Measurements from ENCODE around the gene TAF13. TPM values are rescaled to one million over a fixed set of nuclear protein-coding genes. Genes with fewer than 3 reads are reported as not detected.
A peak's percentile ranks its signal among the peaks of the same experiment; 100 is the strongest.

TAF13 gene
- total RNA-seq, 1 experiment from 2014 or later, result 27.3 TPM

DNA sequence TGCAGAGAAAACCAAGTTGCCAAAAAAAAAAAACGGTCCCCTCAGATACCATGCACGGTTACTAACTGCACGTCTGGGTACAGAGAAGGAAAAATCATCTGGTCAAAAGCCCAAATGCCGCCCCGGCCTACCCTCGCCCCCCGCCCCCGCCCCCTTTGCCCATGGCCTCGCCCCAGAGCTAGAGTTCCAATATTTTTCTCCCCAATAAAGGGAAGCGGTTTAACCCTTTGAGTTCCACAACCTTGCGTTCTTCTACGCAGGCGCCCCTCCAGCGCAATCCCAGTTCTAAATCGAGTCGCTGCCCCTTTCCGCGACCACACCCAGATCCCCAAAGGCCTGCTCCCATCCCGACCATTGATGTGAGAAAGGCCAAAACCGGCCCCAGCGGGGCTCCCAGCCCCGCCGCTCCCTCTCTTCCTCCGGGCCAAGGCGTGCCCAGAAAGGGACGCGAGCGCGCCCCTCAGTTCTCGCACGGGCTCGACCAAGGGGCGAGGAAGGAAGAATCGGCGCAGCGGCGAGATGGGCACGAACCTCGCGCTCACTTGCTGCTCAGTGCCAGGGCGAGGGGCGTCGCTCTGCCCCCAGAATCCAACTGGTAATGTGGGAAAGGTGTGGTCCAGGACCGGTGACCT is 34.7 kb downstream of the TAF13 start:
- H3K27me3 ChIP-seq (ENCODE audit: insufficient read depth, low read length), result no peaks in the 10 kb centered on the region
- no peak for TF ChIP-seq FOSL1 (IDR thresholded peaks at IDR 0.05; ENCODE audit: low read depth)
- TF ChIP-seq, protein P1, sequence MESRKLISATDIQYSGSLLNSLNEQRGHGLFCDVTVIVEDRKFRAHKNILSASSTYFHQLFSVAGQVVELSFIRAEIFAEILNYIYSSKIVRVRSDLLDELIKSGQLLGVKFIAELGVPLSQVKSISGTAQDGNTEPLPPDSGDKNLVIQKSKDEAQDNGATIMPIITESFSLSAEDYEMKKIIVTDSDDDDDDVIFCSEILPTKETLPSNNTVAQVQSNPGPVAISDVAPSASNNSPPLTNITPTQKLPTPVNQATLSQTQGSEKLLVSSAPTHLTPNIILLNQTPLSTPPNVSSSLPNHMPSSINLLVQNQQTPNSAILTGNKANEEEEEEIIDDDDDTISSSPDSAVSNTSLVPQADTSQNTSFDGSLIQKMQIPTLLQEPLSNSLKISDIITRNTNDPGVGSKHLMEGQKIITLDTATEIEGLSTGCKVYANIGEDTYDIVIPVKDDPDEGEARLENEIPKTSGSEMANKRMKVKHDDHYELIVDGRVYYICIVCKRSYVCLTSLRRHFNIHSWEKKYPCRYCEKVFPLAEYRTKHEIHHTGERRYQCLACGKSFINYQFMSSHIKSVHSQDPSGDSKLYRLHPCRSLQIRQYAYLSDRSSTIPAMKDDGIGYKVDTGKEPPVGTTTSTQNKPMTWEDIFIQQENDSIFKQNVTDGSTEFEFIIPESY (IDR thresholded peaks at IDR 0.05; ENCODE audit: extremely low read depth, insufficient replicate concordance, low read length), result no peak
- TF ChIP-seq, protein P2, sequence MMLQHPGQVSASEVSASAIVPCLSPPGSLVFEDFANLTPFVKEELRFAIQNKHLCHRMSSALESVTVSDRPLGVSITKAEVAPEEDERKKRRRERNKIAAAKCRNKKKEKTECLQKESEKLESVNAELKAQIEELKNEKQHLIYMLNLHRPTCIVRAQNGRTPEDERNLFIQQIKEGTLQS (IDR thresholded peaks at IDR 0.05), result no peak
- BruUV-seq (replicated peaks), result no TSS peak
- intact Hi-C loops (cut with micrococcal nuclease), result no loop called here
- ChIA-PET CTCF (no interaction called here), POLR2A (interaction anchor here (0.6 to 1.0 kb wide), 2 partner anchors 34 to 275 kb away, joined by 4 read pairs; no protein-coding TSS in a partner anchor), RAD21 (ENCODE audit: low non-redundant PET in 1 of 2, low total read pairs in 2 of 2, uncharacterized antibody in 2 of 2, unreplicated experiment in 2 of 2) (no interaction called here)
- H3K79me2 ChIP-seq (ENCODE audit: insufficient read depth, low read length), result peaks cover 12% of the 10 kb centered on the region
- peak overlapping the region; percentile 64 for H3K27ac ChIP-seq (ENCODE audit: low read depth, low read length)
- H3K4me3 ChIP-seq (replicated peaks in 1 of 2; ENCODE audit: low read depth in 1 of 2, low read length in 2 of 2), result peak overlapping the region; percentile 87 to 97
- no peaks in the 10 kb centered on the region for H3K36me3 ChIP-seq (ENCODE audit: control insufficient read depth in 1 of 2, insufficient read depth in 2 of 2, low read length in 2 of 2)
- H3K9ac ChIP-seq (ENCODE audit: low read length), result peak overlapping the region; percentile 78
- ATAC-seq, result peak; percentile 33
- H3K9me3 ChIP-seq (ENCODE audit: control insufficient read depth in 1 of 2, insufficient read depth in 1 of 2, low read depth in 1 of 2, low read length in 2 of 2), result no peaks in the 10 kb centered on the region
- H2AFZ ChIP-seq (ENCODE audit: low read depth, low read length, poor library complexity, severe bottlenecking), result no peak overlapping the region
- no peaks in the 10 kb centered on the region for H4K20me1 ChIP-seq (ENCODE audit: insufficient read depth)
- peak overlapping the region; percentile 99 for H3K4me2 ChIP-seq (ENCODE audit: low read length)
- H3K9me2 ChIP-seq (ENCODE audit: insufficient read depth), result no peaks in the 10 kb centered on the region
- no peak for DNase-seq (ENCODE audit: low read depth, low spot score)
- H3K4me1 ChIP-seq (ENCODE audit: control insufficient read depth in 1 of 2, insufficient read depth in 2 of 2, low read length in 2 of 2), result peaks cover 3 to 15% of the 10 kb centered on the region in 2 experiments; a peak in 3 of 4 replicates

DNA sequence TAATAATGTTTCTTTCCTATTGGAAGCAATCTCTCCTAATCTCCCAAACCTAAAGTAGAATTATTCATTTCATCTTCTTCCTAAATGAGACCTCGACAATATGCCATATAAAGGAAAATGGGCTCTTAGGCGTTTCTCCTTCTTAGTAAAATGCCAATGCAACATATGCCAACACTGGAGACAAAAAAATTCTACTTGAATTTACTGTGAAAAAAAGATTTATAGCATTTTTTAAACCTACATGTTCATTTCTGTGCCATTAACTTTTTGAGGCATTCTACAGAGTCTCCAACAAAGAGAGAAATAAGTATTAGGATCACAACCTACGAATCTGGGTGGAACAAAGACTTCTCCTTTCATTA is 35.2 kb downstream of the TAF13 start:
- no peak for TF ChIP-seq ZFX (IDR thresholded peaks at IDR 0.05)
- ATAC-seq (no peak), DNase-seq (ENCODE audit: low read depth, low spot score) (no peak)
- ChIA-PET POLR2A (interaction anchor here (0.6 to 0.7 kb wide), 2 partner anchors 13 to 274 kb away, joined by 4 read pairs; no protein-coding TSS in a partner anchor), RAD21 (ENCODE audit: low non-redundant PET in 1 of 2, low total read pairs in 2 of 2, uncharacterized antibody in 2 of 2, unreplicated experiment in 2 of 2) (no interaction called here), CTCF (interaction anchor here (1.0 kb wide), 1 partner anchor 13 kb away, joined by 4 read pairs; no protein-coding TSS in a partner anchor)
- no peaks in the 10 kb centered on the region for H4K20me1 ChIP-seq (ENCODE audit: insufficient read depth)
- no peaks in the 10 kb centered on the region for H3K27me3 ChIP-seq (ENCODE audit: insufficient read depth, low read length)
- H3K9me3 ChIP-seq (ENCODE audit: control insufficient read depth in 1 of 2, insufficient read depth in 1 of 2, low read depth in 1 of 2, low read length in 2 of 2), result no peaks in the 10 kb centered on the region
- intact Hi-C loops (cut with micrococcal nuclease), result no loop called here
- no peaks in the 10 kb centered on the region for H3K9me2 ChIP-seq (ENCODE audit: insufficient read depth)
- peaks cover 3 to 15% of the 10 kb centered on the region in 2 experiments; a peak in 3 of 4 replicates for H3K4me1 ChIP-seq (ENCODE audit: control insufficient read depth in 1 of 2, insufficient read depth in 2 of 2, low read length in 2 of 2)
- TSS peak; percentile 79 for BruUV-seq (replicated peaks)
- peaks cover 14% of the 10 kb centered on the region for H3K79me2 ChIP-seq (ENCODE audit: insufficient read depth, low read length)
- no peak overlapping the region for H3K27ac ChIP-seq (ENCODE audit: low read depth, low read length)
- no peak overlapping the region for H2AFZ ChIP-seq (ENCODE audit: low read depth, low read length, poor library complexity, severe bottlenecking)
- H3K4me3 ChIP-seq (replicated peaks in 1 of 2; ENCODE audit: low read depth in 1 of 2, low read length in 2 of 2), result peak overlapping the region; percentile 87 to 97
- no peaks in the 10 kb centered on the region for H3K36me3 ChIP-seq (ENCODE audit: control insufficient read depth in 1 of 2, insufficient read depth in 2 of 2, low read length in 2 of 2)
- H3K4me2 ChIP-seq (ENCODE audit: low read length), result peak overlapping the region; percentile 99
- peak overlapping the region; percentile 78 for H3K9ac ChIP-seq (ENCODE audit: low read length)
